A673 (cell line): ENCODE results near the gene TANC1. TPM values are rescaled to one million over a fixed set of nuclear protein-coding genes. Genes with fewer than 3 reads are reported as not detected.

ENCODE experiments used
- Bru-seq: library from RNA; stranded (reverse); fragments of 400-500 nt; gene quantifications from one replicate; lab custom pipeline; 2021; lab: Mats Ljungman, UMichigan
- BruChase-seq, 2 experiments: library from RNA; stranded (reverse); fragments of 400-500 nt; gene quantifications; one replicate each; lab custom pipeline; 2021; lab: Mats Ljungman, UMichigan
- BruUV-seq: library from RNA; stranded (reverse); fragments of 400-500 nt; replicated peaks from 2 replicates; lab custom pipeline; 2021; lab: Mats Ljungman, UMichigan
- CTCF ChIA-PET: fragments of 300-600 bp; sonication (Branson Sonifier 250); formaldehyde crosslinking; loops from one replicate; lab custom pipeline; 2022; ENCODE audit warnings: antibody characterized with exemption; lab: Charles Lee
- POLR2A ChIA-PET: fragments of 300-600 bp; sonication (Branson Sonifier 250); formaldehyde crosslinking; loops from one replicate; lab custom pipeline; 2022; ENCODE audit warnings: antibody characterized with exemption; ENCODE audit not compliant: low non-redundant PET; lab: Charles Lee
- DNase-seq: peaks from one replicate; pipeline ENCODE4 v3.0.0-alpha.2; 2015; ENCODE audit warnings: low spot score
- H3K27ac ChIP-seq: fragments of 200-600 bp; sonication (generic); 2 replicates; pipeline ENCODE4 v1.5.1; 2016; ENCODE audit warnings: mixed run types, low read depth, mild to moderate bottlenecking, mixed read lengths, antibody characterized with exemption, low read length; ENCODE audit not compliant: poor library complexity, severe bottlenecking
- H3K27me3 ChIP-seq: fragments of 200-600 bp; sonication (generic); replicated peaks from 2 replicates; pipeline ENCODE4 v1.6.1; 2017; ENCODE audit warnings: mixed run types, low read depth, mild to moderate bottlenecking, mixed read lengths, antibody characterized with exemption, low read length; ENCODE audit not compliant: insufficient read depth, poor library complexity
- H3K36me3 ChIP-seq: fragments of 200-600 bp; sonication (generic); 2 replicates; pipeline ENCODE4 v1.6.1; 2016; ENCODE audit warnings: mixed run types, mild to moderate bottlenecking, mixed read lengths, antibody characterized with exemption, low read length; ENCODE audit not compliant: insufficient read depth, poor library complexity, severe bottlenecking
- H3K4me1 ChIP-seq: fragments of 200-600 bp; sonication (generic); 2 replicates; pipeline ENCODE4 v1.6.1; 2017; ENCODE audit warnings: mixed run types, mild to moderate bottlenecking, mixed read lengths, antibody characterized with exemption, low read length; ENCODE audit not compliant: insufficient read depth, poor library complexity, severe bottlenecking
- H3K4me3 ChIP-seq: fragments of 200-600 bp; sonication (generic); 2 replicates; pipeline ENCODE4 v1.5.1; 2016; ENCODE audit warnings: low read depth, mixed run types, mild to moderate bottlenecking, mixed read lengths, low read length; ENCODE audit not compliant: poor library complexity, severe bottlenecking
- H3K9me3 ChIP-seq: fragments of 200-600 bp; sonication (generic); 2 replicates; pipeline ENCODE4 v1.6.1; 2016; ENCODE audit warnings: mixed run types, low read depth, mild to moderate bottlenecking, mixed read lengths, antibody characterized with exemption, low read length; ENCODE audit not compliant: poor library complexity, severe bottlenecking
- EZH2 ChIP-seq: fragments of 200-600 bp; sonication (generic); IDR thresholded peaks from 2 replicates; pipeline ENCODE4 v1.6.1; 2017; ENCODE audit warnings: borderline replicate concordance, low read depth, mild to moderate bottlenecking, mixed read lengths, antibody characterized with exemption, low read length; ENCODE audit not compliant: poor library complexity, severe bottlenecking
- intact Hi-C: fragments of 100-400 bp; cut with micrococcal nuclease; formaldehyde crosslinking; loops from one replicate; pipeline ENCODE4 v1.10.0; 2022; ENCODE audit not compliant: unreplicated experiment
- long read RNA-seq: library from polyadenylated mRNA; stranded (forward); transcript quantifications from one replicate; pipeline ENCODE4 v2.0.0, GENCODE V29; 2022
- total RNA-seq: library from RNA; stranded (reverse); gene quantifications from 2 replicates; pipeline ENCODE4 v1.2.3, GENCODE V29; 2021
- TF ChIP-seq, protein P1 (sequence below): fragments of 300-800, 200-600 bp; sonication (generic); conservative IDR thresholded peaks from 2 replicates; pipeline ENCODE4 v1.5.1; 2017; ENCODE audit warnings: low read depth, mild to moderate bottlenecking, antibody characterized with exemption, low read length, moderate library complexity, mixed read lengths

TANC1 gene
- total RNA-seq (9.0 and 12.8 TPM in 2 replicates), Bru-seq, nascent RNA (percentile 67 among the genes with signal in this experiment), BruChase-seq, experiment 1, labeled RNA remaining after a 2-hour chase (percentile 64 among the genes with signal in this experiment), BruChase-seq, experiment 2, labeled RNA remaining after a 6-hour chase (percentile 54 among the genes with signal in this experiment)
- long read RNA-seq, full-length matches to known transcripts = 2 of 15 reads
- long read RNA-seq, partial matches to known transcripts = 8 of 15 reads
- long read RNA-seq, other reads (novel, unspliced or antisense) = 5 of 15 reads

DNA sequence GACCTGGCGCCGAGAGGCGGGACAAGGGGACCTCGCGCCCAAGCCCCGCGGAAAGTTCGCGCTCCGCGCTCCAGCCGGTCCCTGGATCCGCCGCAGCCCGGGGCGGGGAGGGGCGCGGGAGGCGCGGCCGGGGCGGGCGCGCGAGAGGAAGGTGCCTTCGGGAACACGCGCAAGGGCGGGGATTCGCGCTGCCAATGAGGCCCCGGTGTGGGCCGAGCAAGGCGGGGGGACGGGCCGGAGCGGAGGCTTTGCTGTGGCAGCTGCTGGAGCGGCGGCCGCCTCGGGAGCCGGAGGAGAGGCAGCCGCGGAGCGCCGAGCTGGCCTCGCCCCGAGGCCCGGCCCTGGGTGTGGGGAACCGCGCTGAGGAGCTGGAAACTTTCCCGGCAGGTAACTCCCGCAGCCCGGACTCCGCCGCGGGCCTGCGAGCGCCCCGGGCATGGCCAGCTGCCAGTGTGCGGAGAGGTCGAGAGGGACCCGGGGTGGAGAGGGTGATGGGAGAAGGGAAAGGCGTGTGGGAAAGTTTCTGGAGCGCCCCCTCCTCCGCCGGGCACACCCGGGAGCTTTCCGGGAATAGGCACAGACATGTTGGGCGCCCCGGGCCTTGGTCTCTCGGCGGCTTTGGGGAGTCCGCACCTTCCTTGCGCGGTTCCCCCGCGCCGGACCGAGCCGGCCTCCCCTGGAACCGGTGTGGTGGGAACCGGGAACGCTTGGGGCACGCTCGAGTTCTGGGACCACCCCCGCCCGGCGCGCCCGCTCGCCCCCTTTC, at the start of gene TANC1:
Gene TANC1 (plus strand): TSS at position 245 of the 766 bp plus-strand sequence. CDS start 97,271 bp downstream, outside the sequence.
- intact Hi-C loops = no loop called here
- POLR2A ChIA-PET = interaction anchor here (1.1 kb wide), 1 partner anchor 743 kb away, joined by 3 read pairs; the partner anchor contains the start of gene MARCHF7

DNA sequence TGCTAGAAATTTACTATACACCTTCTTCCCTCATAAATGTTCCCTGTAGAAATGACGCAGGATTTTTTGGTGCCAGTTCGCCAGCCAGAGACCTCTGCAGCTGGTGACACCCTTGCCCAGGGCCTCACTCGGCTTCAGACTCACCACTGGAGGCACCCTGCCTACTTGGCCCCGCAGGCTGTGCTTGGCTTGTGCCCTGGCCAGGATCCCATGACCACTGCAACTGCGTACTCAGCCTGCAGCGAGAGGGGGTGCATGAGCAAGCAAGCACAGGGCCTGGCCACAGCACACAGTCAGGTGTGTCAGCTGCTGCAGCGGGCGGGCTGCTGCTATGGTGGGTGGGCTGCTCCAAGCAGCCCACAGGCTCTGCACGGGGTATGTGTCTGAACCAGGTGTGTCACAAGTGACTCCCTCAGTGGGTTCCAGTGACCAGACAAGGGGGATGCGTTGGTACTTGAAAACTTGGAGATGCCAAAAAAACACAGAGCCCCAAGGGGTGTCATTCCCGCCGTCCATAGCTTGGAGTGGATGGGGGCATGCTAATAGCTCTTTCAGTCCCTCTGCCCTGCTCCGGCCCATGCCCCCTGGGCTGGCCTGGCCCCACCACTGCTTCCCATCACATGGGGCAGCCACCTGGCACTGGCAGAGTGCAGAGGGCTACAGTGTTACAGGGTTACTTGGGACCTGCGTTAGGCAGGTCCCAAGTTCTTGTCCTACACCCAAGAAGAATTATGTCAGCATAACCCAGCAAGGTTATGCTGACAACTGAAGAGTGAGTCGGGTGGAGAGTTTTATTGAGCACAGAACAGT, 46.6 kb upstream of the TANC1 start:
- no peaks in the 10 kb centered on the region for H3K9me3 ChIP-seq
- ChIA-PET CTCF (no interaction called here), POLR2A (no interaction called here)
- TF ChIP-seq, protein P1, sequence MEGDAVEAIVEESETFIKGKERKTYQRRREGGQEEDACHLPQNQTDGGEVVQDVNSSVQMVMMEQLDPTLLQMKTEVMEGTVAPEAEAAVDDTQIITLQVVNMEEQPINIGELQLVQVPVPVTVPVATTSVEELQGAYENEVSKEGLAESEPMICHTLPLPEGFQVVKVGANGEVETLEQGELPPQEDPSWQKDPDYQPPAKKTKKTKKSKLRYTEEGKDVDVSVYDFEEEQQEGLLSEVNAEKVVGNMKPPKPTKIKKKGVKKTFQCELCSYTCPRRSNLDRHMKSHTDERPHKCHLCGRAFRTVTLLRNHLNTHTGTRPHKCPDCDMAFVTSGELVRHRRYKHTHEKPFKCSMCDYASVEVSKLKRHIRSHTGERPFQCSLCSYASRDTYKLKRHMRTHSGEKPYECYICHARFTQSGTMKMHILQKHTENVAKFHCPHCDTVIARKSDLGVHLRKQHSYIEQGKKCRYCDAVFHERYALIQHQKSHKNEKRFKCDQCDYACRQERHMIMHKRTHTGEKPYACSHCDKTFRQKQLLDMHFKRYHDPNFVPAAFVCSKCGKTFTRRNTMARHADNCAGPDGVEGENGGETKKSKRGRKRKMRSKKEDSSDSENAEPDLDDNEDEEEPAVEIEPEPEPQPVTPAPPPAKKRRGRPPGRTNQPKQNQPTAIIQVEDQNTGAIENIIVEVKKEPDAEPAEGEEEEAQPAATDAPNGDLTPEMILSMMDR = no peak
- no peak for TF ChIP-seq EZH2
- H3K4me1 ChIP-seq = peaks cover 21% of the 10 kb centered on the region
- no peaks in the 10 kb centered on the region for H3K36me3 ChIP-seq
- H3K27me3 ChIP-seq = no peaks in the 10 kb centered on the region
- intact Hi-C loops = no loop called here
- H3K4me3 ChIP-seq = no peak overlapping the region
- no peak for DNase-seq
- no peak overlapping the region for H3K27ac ChIP-seq
- BruUV-seq = no TSS peak

More for the DNA sequence above, at the start of gene TANC1:
- BruUV-seq = no TSS peak
- TF ChIP-seq EZH2 = no peak
- TF ChIP-seq, protein P1 = no peak
- no peaks in the 10 kb centered on the region for H3K9me3 ChIP-seq
- CTCF ChIA-PET = no interaction called here
- peak; percentile 95 for DNase-seq
- peaks cover 20% of the 10 kb centered on the region for H3K4me1 ChIP-seq
- H3K36me3 ChIP-seq = no peaks in the 10 kb centered on the region
- H3K4me3 ChIP-seq = peak within 1 kb of the TSS; percentile 90
- peak within 1 kb of the TSS; percentile 70 for H3K27ac ChIP-seq
- H3K27me3 ChIP-seq = no peaks in the 10 kb centered on the region

DNA sequence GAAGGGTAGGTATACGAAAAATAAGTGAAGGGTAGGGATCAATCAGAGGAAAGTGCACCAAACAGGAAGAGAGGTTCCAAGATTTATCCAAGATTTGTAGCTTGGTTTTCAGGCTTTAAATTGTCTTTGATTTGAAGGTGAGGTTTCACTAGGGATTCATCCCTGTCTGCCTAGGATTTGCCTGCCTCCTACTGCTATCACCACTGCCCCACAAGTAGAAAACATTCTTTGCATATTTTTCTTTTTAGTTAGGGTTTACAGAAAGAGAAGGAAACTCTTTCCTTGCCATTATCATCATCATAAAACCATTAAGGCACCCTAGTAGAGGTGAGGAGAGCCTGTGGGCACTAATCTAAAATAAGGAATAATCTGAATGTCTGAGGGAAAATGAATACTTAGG, 45.8 kb upstream of the TANC1 start:
- H3K9me3 ChIP-seq = no peaks in the 10 kb centered on the region
- POLR2A ChIA-PET = no interaction called here
- intact Hi-C loops = no loop called here
- TF ChIP-seq, protein P1 = no peak
- no peak for TF ChIP-seq EZH2
- DNase-seq = peak; percentile 12
- peaks cover 21% of the 10 kb centered on the region for H3K4me1 ChIP-seq
- CTCF ChIA-PET = no interaction called here
- no peak overlapping the region for H3K4me3 ChIP-seq
- H3K27me3 ChIP-seq = no peaks in the 10 kb centered on the region
- H3K27ac ChIP-seq = no peak overlapping the region
- no TSS peak for BruUV-seq
- H3K36me3 ChIP-seq = no peaks in the 10 kb centered on the region
